Esophagus muscularis mucosa (tissue), 4 donors: ENCODE results near the gene CREB3L2.

Experiments used
- CTCF ChIP-seq, 3 experiments: fragments of 200-600 bp in 2 of 3; fragments of 450-650 bp in 1 of 3; sonication (generic) in 2 of 3; IDR thresholded peaks; one replicate each; pipeline ENCODE4 v1.5.1; 2017 to 2019; ENCODE audit warnings: antibody characterized with exemption in 3 of 3, mild to moderate bottlenecking in 2 of 3, moderate library complexity in 1 of 3
- EP300 ChIP-seq: sonication (generic); formaldehyde crosslinking; IDR thresholded peaks from one replicate; pipeline ENCODE4 v1.6.1; 2017; ENCODE audit warnings: antibody characterized with exemption
- POLR2A ChIP-seq: fragments of 450-650 bp; IDR thresholded peaks from one replicate; pipeline ENCODE4 v1.6.1; 2017; ENCODE audit warnings: antibody characterized with exemption, moderate library complexity, mild to moderate bottlenecking, low read depth
- POLR2AphosphoS5 ChIP-seq, 2 donors: sonication (generic); formaldehyde crosslinking; IDR thresholded peaks; one replicate each; pipeline ENCODE4 v1.6.1; 2017; ENCODE audit warnings: antibody characterized with exemption in 2 of 2

- no peak for TF ChIP-seq EP300
- TF ChIP-seq CTCF (IDR thresholded peaks at IDR 0.05): no peak
- TF ChIP-seq POLR2A: no peak
- TF ChIP-seq POLR2AphosphoS5 (IDR thresholded peaks at IDR 0.05): no peak
These were observed 41.9 kb downstream of the CREB3L2 start for GRCh38 chr7:137960020-137960419.
